Measurements from ENCODE around the gene GRK7. TPM values are rescaled to one million over a fixed set of nuclear protein-coding genes. Genes with fewer than 3 reads are reported as not detected.
"Not testable (repeated sequence)": the region's sequence is repeated elsewhere in the genome, so short reads cannot be mapped to it uniquely, and the experiment has no call there.

Gene GRK7
- total and polyA plus RNA-seq, 2 experiments from 2014 or later, result not detected

DNA sequence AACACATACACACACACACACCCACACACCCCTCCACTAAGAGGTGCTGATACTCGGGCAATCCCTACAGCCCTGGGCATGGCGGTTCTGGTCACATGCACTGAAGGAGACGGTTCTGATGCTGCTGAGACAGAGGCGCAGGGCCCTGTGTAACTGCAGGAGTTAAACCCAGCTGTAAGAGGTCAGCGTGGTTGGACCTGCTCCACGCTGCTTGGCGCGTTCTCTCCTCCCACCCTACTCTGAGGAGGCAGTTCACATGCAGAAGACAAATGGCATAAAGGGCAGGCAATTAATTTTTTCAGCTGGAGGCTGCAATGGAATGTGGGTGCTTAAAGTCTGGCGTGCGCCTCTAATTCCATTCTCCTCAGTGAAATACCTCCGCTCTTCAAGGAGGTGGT, 35.2 kb downstream of the GRK7 start:
- Histone ChIP-seq H3K79me2 (ENCODE audit: insufficient read depth) (no peaks in the 10 kb centered on the region), H3K9me3 (ENCODE audit: low read depth) (no peaks in the 10 kb centered on the region), H4K20me1 (ENCODE audit: insufficient read depth) (no peaks in the 10 kb centered on the region), H3K9ac (no peak overlapping the region), H3F3A (ENCODE audit: insufficient read depth) (peaks cover 8% of the 10 kb centered on the region; the same call in 1 of the 2 replicates), H3K27ac (no peak overlapping the region), H3K27me3 (replicated peaks; ENCODE audit: insufficient read depth) (no peaks in the 10 kb centered on the region), H3K4me1 (ENCODE audit: insufficient read depth) (peaks cover 9% of the 10 kb centered on the region), H3K4me3 (no peak overlapping the region), H3K36me3 (ENCODE audit: low read depth) (no peaks in the 10 kb centered on the region), H3K4me2 (ENCODE audit: unreplicated experiment) (no peak overlapping the region), H2AFZ (no peak overlapping the region), H3K9me2 (ENCODE audit: insufficient read depth) (no peaks in the 10 kb centered on the region)
- WGBS, 2 experiments (ENCODE audit: low coverage in 1 of 2, low lambda C conversion rate in 2 of 2, missing lambda C conversion rate in 2 of 2), result 78 to 81% methylated on average over 10 to 11 of the region's 11 CpGs
- in situ Hi-C loops (cut with MboI), result no loop called here
- no peak for DNase-seq
- TF ChIP-seq EZH2 (IDR thresholded peaks at IDR 0.05; ENCODE audit: insufficient read depth, poor library complexity, severe bottlenecking), result no peak
- TF ChIP-seq EZH2phosphoT487 (IDR thresholded peaks at IDR 0.05; ENCODE audit: insufficient read depth, low read depth), result no peak

DNA sequence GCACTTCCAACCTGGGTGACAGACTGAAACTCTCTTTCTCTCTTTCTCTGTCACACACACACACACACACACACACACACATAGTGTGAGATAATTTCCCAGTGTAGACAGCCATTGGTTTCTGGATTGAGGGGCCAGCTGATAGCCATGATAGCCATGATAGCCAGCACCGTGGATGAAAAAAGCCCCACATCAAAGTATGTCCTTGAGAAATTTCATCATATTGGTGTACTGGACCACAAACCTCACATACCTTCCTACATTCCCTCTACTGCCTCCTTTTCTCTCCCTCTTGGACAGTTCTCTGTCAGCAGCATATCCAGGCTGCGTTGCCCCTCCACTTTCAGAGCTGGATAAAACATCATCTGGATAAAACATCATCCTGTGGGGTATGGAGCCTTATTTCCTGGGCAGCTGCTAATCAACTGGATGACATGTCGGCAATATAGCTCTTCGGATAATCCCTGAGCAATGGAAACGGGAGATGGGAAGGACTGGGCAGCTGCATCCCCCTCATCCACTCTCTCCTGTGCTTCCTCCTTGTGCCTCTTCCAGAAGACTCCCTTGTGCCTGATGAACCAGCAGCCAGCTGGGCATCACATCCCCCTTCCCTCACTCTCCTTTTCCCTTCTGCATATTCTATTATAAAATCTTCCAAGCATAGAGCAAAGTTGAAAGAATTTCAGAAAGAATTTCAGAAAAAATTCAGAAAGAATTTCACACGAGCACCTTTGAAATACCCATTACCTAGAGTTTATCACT, 39.3 kb downstream of the GRK7 start:
- H4K20me1 ChIP-seq (ENCODE audit: insufficient read depth), result no peaks in the 10 kb centered on the region
- H3K27ac ChIP-seq, result no peak overlapping the region
- TF ChIP-seq EZH2phosphoT487 (IDR thresholded peaks at IDR 0.05; ENCODE audit: insufficient read depth, low read depth) (no peak), EZH2 (IDR thresholded peaks at IDR 0.05; ENCODE audit: insufficient read depth, poor library complexity, severe bottlenecking) (no peak)
- no peak overlapping the region for H3K4me2 ChIP-seq (ENCODE audit: unreplicated experiment)
- in situ Hi-C loops (cut with MboI), result no loop called here
- H2AFZ ChIP-seq, result no peak overlapping the region
- WGBS, 2 experiments (ENCODE audit: low coverage in 1 of 2, low lambda C conversion rate in 2 of 2, missing lambda C conversion rate in 2 of 2), result 64 to 66% methylated on average over 6 of the region's 6 CpGs
- no peak for DNase-seq
- no peaks in the 10 kb centered on the region for H3K27me3 ChIP-seq (replicated peaks; ENCODE audit: insufficient read depth)
- H3K79me2 ChIP-seq (ENCODE audit: insufficient read depth), result no peaks in the 10 kb centered on the region
- no peaks in the 10 kb centered on the region for H3K36me3 ChIP-seq (ENCODE audit: low read depth)
- no peaks in the 10 kb centered on the region for H3K9me2 ChIP-seq (ENCODE audit: insufficient read depth)
- H3K4me3 ChIP-seq, result no peak overlapping the region
- H3K9ac ChIP-seq, result no peak overlapping the region
- no peaks in the 10 kb centered on the region for H3K9me3 ChIP-seq (ENCODE audit: low read depth)
- H3F3A ChIP-seq (ENCODE audit: insufficient read depth), result no peaks in the 10 kb centered on the region
- no peaks in the 10 kb centered on the region; the same call in 1 of the 2 replicates for H3K4me1 ChIP-seq (ENCODE audit: insufficient read depth)

DNA sequence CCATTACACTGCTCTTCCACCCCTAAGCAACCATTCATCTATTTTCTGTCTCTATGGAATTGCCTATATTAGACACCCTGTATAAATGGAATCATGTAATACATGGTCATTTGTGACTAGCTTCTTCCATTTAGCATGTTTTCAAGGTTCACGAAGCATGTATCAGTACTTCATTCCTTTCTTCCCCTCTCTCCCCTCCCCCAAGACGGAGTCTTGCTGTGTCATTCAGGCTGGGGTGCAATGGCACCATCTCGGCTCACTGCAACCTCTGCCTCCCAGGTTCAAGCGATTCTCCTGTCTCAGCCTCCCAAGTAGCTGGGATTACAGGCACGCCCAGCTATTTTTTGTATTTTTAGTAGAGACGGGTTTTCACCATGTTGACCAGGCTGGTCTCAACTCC, 40.3 kb downstream of the GRK7 start:
- H3K36me3 ChIP-seq (ENCODE audit: low read depth); H3K4me1 ChIP-seq (ENCODE audit: insufficient read depth); in situ Hi-C loops (cut with MboI); H3K9me2 ChIP-seq (ENCODE audit: insufficient read depth); H3K79me2 ChIP-seq (ENCODE audit: insufficient read depth); H3K9ac ChIP-seq; H3K4me2 ChIP-seq (ENCODE audit: unreplicated experiment); DNase-seq; H3K9me3 ChIP-seq (ENCODE audit: low read depth); H3K27me3 ChIP-seq (replicated peaks; ENCODE audit: insufficient read depth); H3K27ac ChIP-seq; H3K4me3 ChIP-seq; H2AFZ ChIP-seq; H3F3A ChIP-seq (ENCODE audit: insufficient read depth); H4K20me1 ChIP-seq (ENCODE audit: insufficient read depth): not testable (repeated sequence)
- WGBS, 2 experiments (ENCODE audit: low coverage in 1 of 2, low lambda C conversion rate in 2 of 2, missing lambda C conversion rate in 2 of 2), result 83% methylated on average over 6 of the region's 6 CpGs

DNA sequence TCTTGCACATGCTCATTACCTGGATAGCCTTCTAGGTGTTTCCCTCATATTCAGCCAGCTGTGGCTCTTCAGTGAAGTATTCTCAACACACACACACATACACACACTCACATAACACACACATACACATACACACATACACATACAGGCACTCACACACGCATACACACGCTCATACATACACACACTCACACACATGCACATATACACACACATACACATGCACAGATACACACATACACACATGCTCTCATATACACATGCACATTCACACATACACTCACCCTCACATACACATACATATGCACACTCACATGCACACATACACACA, 41.2 kb downstream of the GRK7 start:
- TF ChIP-seq EZH2phosphoT487 (IDR thresholded peaks at IDR 0.05; ENCODE audit: insufficient read depth, low read depth), result no peak
- no peak for DNase-seq
- Histone ChIP-seq H3K4me3 (no peak overlapping the region), H2AFZ (no peak overlapping the region), H3K79me2 (ENCODE audit: insufficient read depth) (no peaks in the 10 kb centered on the region), H3K4me2 (ENCODE audit: unreplicated experiment) (no peak overlapping the region), H3K27me3 (replicated peaks; ENCODE audit: insufficient read depth) (peaks cover 4% of the 10 kb centered on the region; the same call in 1 of the 2 replicates), H3F3A (ENCODE audit: insufficient read depth) (no peaks in the 10 kb centered on the region), H3K36me3 (ENCODE audit: low read depth) (no peaks in the 10 kb centered on the region), H3K9me2 (ENCODE audit: insufficient read depth) (no peaks in the 10 kb centered on the region), H4K20me1 (ENCODE audit: insufficient read depth) (no peaks in the 10 kb centered on the region), H3K9ac (no peak overlapping the region), H3K9me3 (ENCODE audit: low read depth) (no peaks in the 10 kb centered on the region), H3K27ac (no peak overlapping the region), H3K4me1 (ENCODE audit: insufficient read depth) (no peaks in the 10 kb centered on the region)
- in situ Hi-C loops (cut with MboI), result no loop called here
- 80 to 100% methylated on average over 2 of the region's 2 CpGs for WGBS, 2 experiments (ENCODE audit: low coverage in 1 of 2, low lambda C conversion rate in 2 of 2, missing lambda C conversion rate in 2 of 2)
